HEK293 (cell line): ENCODE measurements around the gene PPP2R5D.

Source experiments
- CTCF ChIA-PET: fragments of 350-600 bp; formaldehyde crosslinking; extraction: SDS; loops from one replicate; lab custom pipeline; 2021; ENCODE audit warnings: antibody characterized with exemption; lab: Yijun Ruan, JAX
- POLR2A ChIA-PET: fragments of 300-600 bp; formaldehyde crosslinking; extraction: SDS; loops from one replicate; lab custom pipeline; 2020; ENCODE audit warnings: antibody characterized with exemption, inconsistent platforms; lab: Yijun Ruan, JAX
- H3K27ac ChIP-seq: fragments of 200-500 bp; sonication (Bioruptor generic); 2 replicates; pipeline ENCODE4 v1.5.1; 2014; ENCODE audit warnings: low read depth, low read length, control low read depth, inconsistent platforms; ENCODE audit errors: extremely low read depth
- H3K36me3 ChIP-seq, 2 experiments: fragments of 200-500 bp in 1 of 2; sonication (Bioruptor generic) in 1 of 2; 1 replicate in 1 of 2; 2 replicates in 1 of 2; pipeline ENCODE4 v1.5.1; 2014 to 2017; ENCODE audit warnings: inconsistent platforms in 2 of 2, low read length in 2 of 2; ENCODE audit not compliant: control insufficient read depth in 2 of 2, insufficient read depth in 1 of 2
- H3K4me1 ChIP-seq: fragments of 200-500 bp; sonication (Bioruptor generic); 2 replicates; pipeline ENCODE4 v1.5.1; 2014; ENCODE audit warnings: mild to moderate bottlenecking, low read length, inconsistent platforms; ENCODE audit not compliant: control insufficient read depth, insufficient read depth
- H3K4me3 ChIP-seq: 2 replicates; pipeline ENCODE4 v1.5.1; 2011; ENCODE audit warnings: low read depth, mild to moderate bottlenecking, control low read depth, low read length, moderate library complexity
- H3K9me3 ChIP-seq: fragments of 200-500 bp; sonication (Bioruptor generic); 2 replicates; pipeline ENCODE4 v1.5.1; 2014; ENCODE audit warnings: low read depth, low read length, inconsistent platforms; ENCODE audit not compliant: control insufficient read depth, insufficient read depth
- KLF9 ChIP-seq: fragments of 450-650 bp; formaldehyde crosslinking; IDR thresholded peaks from 2 replicates; pipeline ENCODE4 v1.5.1; 2016; ENCODE audit warnings: missing biosample characterization, missing genetic modification characterization, low read depth
- RBAK ChIP-seq: fragments of 450-650 bp; formaldehyde crosslinking; IDR thresholded peaks from 2 replicates; pipeline ENCODE4 v1.5.1; 2016; ENCODE audit warnings: missing biosample characterization, missing genetic modification characterization
- SALL2 ChIP-seq: fragments of 450-650 bp; formaldehyde crosslinking; IDR thresholded peaks from 2 replicates; pipeline ENCODE4 v1.5.0; 2017; ENCODE audit warnings: missing biosample characterization, mild to moderate bottlenecking, missing genetic modification characterization, borderline replicate concordance
- ZNF10 ChIP-seq: fragments of 450-650 bp; formaldehyde crosslinking; IDR thresholded peaks from 2 replicates; pipeline ENCODE4 v1.5.1; 2017; ENCODE audit warnings: missing biosample characterization, missing genetic modification characterization
- ZNF221 ChIP-seq: fragments of 450-650 bp; formaldehyde crosslinking; IDR thresholded peaks from 2 replicates; pipeline ENCODE4 v1.5.1; 2017; ENCODE audit warnings: missing biosample characterization, missing genetic modification characterization, borderline replicate concordance
- ZNF404 ChIP-seq: fragments of 450-650 bp; formaldehyde crosslinking; IDR thresholded peaks from 2 replicates; pipeline ENCODE4 v1.5.1; 2017; ENCODE audit warnings: missing biosample characterization, missing genetic modification characterization
- ZNF473 ChIP-seq: fragments of 450-650 bp; formaldehyde crosslinking; IDR thresholded peaks from 2 replicates; pipeline ENCODE4 v1.5.1; 2017; ENCODE audit warnings: missing biosample characterization, missing genetic modification characterization
- ZNF514 ChIP-seq: fragments of 450-650 bp; formaldehyde crosslinking; IDR thresholded peaks from 2 replicates; pipeline ENCODE4 v1.5.1; 2016; ENCODE audit warnings: missing biosample characterization, missing genetic modification characterization
- ZNF530 ChIP-seq: fragments of 450-650 bp; formaldehyde crosslinking; IDR thresholded peaks from 2 replicates; pipeline ENCODE4 v1.5.1; 2016; ENCODE audit warnings: low read depth, missing biosample characterization, missing genetic modification characterization
- ZNF670 ChIP-seq: fragments of 450-650 bp; formaldehyde crosslinking; IDR thresholded peaks from 2 replicates; pipeline ENCODE4 v1.5.1; 2016; ENCODE audit warnings: missing biosample characterization, missing genetic modification characterization, low read depth
- ZNF747 ChIP-seq: fragments of 450-650 bp; formaldehyde crosslinking; IDR thresholded peaks from 2 replicates; pipeline ENCODE4 v1.5.1; 2016; ENCODE audit warnings: missing biosample characterization, missing genetic modification characterization
- ZNF792 ChIP-seq: fragments of 450-650 bp; formaldehyde crosslinking; IDR thresholded peaks from 2 replicates; pipeline ENCODE4 v1.5.1; 2016; ENCODE audit warnings: missing biosample characterization, missing genetic modification characterization
- ZNF830 ChIP-seq: fragments of 450-650 bp; IDR thresholded peaks from 2 replicates; pipeline ENCODE4 v1.5.0; 2018; ENCODE audit warnings: missing biosample characterization, missing genetic modification characterization, low read depth, mild to moderate bottlenecking, moderate library complexity
- ZNF837 ChIP-seq: fragments of 450-650 bp; formaldehyde crosslinking; IDR thresholded peaks from 2 replicates; pipeline ENCODE4 v1.5.1; 2016; ENCODE audit warnings: missing biosample characterization, missing genetic modification characterization
- ZNF843 ChIP-seq: fragments of 450-650 bp; formaldehyde crosslinking; IDR thresholded peaks from 2 replicates; pipeline ENCODE4 v1.5.1; 2016; ENCODE audit warnings: missing biosample characterization, missing genetic modification characterization
- ZSCAN16 ChIP-seq: fragments of 450-650 bp; formaldehyde crosslinking; IDR thresholded peaks from 2 replicates; pipeline ENCODE4 v1.5.1; 2016; ENCODE audit warnings: missing biosample characterization, missing genetic modification characterization
- TF ChIP-seq, protein P1 (sequence below): fragments of 450-650 bp; IDR thresholded peaks from 2 replicates; pipeline ENCODE4 v1.5.1; 2018; ENCODE audit warnings: missing biosample characterization, missing genetic modification characterization
- TF ChIP-seq, protein P2 (sequence below): fragments of 450-650 bp; formaldehyde crosslinking; IDR thresholded peaks from 2 replicates; pipeline ENCODE4 v1.5.1; 2016; ENCODE audit warnings: missing biosample characterization, missing genetic modification characterization
- TF ChIP-seq, protein P3 (sequence below): fragments of 450-650 bp; formaldehyde crosslinking; IDR thresholded peaks from 2 replicates; pipeline ENCODE4 v1.5.1; 2016; ENCODE audit warnings: missing biosample characterization, missing genetic modification characterization

The PPP2R5D gene

DNA sequence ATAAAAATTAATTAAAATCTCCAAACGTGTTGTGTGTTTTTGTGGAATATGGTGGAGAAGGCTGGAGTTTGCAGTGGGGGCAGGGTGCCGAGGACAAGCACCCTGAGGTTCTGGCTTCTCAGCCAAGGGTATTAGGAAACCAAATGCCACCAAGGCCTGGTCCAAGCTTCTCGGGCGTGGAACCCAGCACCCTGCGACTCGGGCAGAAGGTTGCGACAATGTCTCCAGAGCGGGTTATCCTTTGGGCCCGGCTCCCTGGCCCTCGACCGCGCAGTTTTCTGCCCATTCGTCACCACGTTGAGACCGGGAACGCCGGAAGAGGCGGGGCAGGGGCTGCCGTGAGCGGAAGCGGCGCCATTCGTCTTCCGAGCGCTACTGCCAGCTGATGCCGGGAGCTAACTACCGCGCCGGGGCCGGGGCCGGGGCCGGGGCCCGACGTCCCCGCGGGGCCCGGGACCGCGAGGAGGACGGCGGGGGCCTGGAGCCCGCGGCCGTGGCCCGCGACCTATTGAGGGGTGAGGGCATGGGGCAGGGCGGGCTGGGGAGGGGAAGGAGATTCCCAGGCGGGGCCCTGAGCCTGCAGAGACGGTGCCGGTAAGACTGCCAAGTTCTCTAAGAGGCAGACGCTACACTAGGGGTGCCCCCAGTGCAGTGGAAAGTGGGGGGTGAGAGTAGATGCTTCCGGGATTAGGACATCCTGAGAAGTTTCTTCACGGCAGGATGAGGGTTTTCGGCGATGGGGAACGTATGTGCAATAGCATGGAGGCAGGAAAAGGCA lies 37.1 kb downstream of the PPP2R5D start, which contains the start of gene RRP36 (continued):
- TF ChIP-seq, protein P1, sequence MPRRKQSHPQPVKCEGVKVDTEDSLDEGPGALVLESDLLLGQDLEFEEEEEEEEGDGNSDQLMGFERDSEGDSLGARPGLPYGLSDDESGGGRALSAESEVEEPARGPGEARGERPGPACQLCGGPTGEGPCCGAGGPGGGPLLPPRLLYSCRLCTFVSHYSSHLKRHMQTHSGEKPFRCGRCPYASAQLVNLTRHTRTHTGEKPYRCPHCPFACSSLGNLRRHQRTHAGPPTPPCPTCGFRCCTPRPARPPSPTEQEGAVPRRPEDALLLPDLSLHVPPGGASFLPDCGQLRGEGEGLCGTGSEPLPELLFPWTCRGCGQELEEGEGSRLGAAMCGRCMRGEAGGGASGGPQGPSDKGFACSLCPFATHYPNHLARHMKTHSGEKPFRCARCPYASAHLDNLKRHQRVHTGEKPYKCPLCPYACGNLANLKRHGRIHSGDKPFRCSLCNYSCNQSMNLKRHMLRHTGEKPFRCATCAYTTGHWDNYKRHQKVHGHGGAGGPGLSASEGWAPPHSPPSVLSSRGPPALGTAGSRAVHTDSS (tag by site-specific recombination): no peak
- no peak for TF ChIP-seq RBAK (tag by site-specific recombination)
- TF ChIP-seq, protein P2, sequence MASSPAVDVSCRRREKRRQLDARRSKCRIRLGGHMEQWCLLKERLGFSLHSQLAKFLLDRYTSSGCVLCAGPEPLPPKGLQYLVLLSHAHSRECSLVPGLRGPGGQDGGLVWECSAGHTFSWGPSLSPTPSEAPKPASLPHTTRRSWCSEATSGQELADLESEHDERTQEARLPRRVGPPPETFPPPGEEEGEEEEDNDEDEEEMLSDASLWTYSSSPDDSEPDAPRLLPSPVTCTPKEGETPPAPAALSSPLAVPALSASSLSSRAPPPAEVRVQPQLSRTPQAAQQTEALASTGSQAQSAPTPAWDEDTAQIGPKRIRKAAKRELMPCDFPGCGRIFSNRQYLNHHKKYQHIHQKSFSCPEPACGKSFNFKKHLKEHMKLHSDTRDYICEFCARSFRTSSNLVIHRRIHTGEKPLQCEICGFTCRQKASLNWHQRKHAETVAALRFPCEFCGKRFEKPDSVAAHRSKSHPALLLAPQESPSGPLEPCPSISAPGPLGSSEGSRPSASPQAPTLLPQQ (tag by site-specific recombination): no peak; the same call in 1 of the 2 replicates
- TF ChIP-seq, protein P3, sequence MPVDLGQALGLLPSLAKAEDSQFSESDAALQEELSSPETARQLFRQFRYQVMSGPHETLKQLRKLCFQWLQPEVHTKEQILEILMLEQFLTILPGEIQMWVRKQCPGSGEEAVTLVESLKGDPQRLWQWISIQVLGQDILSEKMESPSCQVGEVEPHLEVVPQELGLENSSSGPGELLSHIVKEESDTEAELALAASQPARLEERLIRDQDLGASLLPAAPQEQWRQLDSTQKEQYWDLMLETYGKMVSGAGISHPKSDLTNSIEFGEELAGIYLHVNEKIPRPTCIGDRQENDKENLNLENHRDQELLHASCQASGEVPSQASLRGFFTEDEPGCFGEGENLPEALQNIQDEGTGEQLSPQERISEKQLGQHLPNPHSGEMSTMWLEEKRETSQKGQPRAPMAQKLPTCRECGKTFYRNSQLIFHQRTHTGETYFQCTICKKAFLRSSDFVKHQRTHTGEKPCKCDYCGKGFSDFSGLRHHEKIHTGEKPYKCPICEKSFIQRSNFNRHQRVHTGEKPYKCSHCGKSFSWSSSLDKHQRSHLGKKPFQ: no peak
- TF ChIP-seq ZNF747 (tag by site-specific recombination): no peak
- no peak for TF ChIP-seq SALL2
- no peak for TF ChIP-seq ZNF514 (tag by site-specific recombination)
- TF ChIP-seq ZNF792 (tag by site-specific recombination): no peak
- TF ChIP-seq ZNF221 (tag by site-specific recombination): no peak
- no peak for TF ChIP-seq ZNF530 (tag by site-specific recombination)
- peak; percentile 47; the same call in 1 of the 2 replicates for TF ChIP-seq KLF9 (tag by site-specific recombination)
- no peak for TF ChIP-seq ZNF473 (tag by site-specific recombination)
- TF ChIP-seq ZNF10 (tag by site-specific recombination): no peak
- no peak for TF ChIP-seq ZNF404 (tag by site-specific recombination)
- TF ChIP-seq ZNF843 (tag by site-specific recombination): no peak; the same call in 1 of the 2 replicates
- TF ChIP-seq ZSCAN16: no peak
- no peak for TF ChIP-seq ZNF830 (tag by site-specific recombination)

DNA sequence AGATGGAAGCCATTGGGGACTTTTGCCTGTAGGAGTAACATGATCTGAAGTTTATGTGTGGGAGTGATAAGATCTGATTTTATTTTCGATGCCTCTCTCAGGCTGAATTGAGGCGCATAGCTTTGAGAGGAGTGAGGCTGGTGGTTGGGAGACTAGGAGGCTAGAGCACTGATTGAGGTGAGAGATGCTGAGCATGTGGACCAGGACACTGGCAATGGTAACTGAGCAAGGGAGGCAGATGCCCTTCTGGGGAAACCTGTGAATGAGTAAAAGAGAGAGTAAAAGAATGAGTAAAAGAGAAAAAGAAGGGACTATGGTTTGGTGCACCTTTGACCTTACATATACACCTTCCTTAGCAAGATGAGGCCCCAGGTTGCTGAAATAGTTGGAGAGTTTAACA lies 40.1 kb downstream of the PPP2R5D start:
- Histone ChIP-seq H3K36me3 (peaks cover 71 to 79% of the 10 kb centered on the region in 2 experiments), H3K9me3 (no peaks in the 10 kb centered on the region), H3K27ac (no peak overlapping the region), H3K4me3 (no peak overlapping the region), H3K4me1 (peaks cover 9% of the 10 kb centered on the region)
- ChIA-PET CTCF (interaction anchor here (0.6 to 0.7 kb wide), 2 partner anchors 10 to 119 kb away, joined by 3 read pairs; no protein-coding TSS in a partner anchor), POLR2A (interaction anchor here (0.9 to 9.2 kb wide), 5 partner anchors 10 to 119 kb away, joined by 3 to 66 read pairs (median 13); partner anchors contain the start of genes CUL7, KLC4, KLHDC3 and MEA1)
- TF ChIP-seq ZNF670 (tag by site-specific recombination) (no peak), ZNF837 (tag by site-specific recombination) (0 out of 2 replicates have a peak, but pooled peaks have one; percentile 3)
